ENCODE results near the gene HCN3.
"Not testable (repeated sequence)": the region's sequence is repeated elsewhere in the genome, so short reads cannot be mapped to it uniquely, and the experiment has no call there.

The HCN3 gene

DNA sequence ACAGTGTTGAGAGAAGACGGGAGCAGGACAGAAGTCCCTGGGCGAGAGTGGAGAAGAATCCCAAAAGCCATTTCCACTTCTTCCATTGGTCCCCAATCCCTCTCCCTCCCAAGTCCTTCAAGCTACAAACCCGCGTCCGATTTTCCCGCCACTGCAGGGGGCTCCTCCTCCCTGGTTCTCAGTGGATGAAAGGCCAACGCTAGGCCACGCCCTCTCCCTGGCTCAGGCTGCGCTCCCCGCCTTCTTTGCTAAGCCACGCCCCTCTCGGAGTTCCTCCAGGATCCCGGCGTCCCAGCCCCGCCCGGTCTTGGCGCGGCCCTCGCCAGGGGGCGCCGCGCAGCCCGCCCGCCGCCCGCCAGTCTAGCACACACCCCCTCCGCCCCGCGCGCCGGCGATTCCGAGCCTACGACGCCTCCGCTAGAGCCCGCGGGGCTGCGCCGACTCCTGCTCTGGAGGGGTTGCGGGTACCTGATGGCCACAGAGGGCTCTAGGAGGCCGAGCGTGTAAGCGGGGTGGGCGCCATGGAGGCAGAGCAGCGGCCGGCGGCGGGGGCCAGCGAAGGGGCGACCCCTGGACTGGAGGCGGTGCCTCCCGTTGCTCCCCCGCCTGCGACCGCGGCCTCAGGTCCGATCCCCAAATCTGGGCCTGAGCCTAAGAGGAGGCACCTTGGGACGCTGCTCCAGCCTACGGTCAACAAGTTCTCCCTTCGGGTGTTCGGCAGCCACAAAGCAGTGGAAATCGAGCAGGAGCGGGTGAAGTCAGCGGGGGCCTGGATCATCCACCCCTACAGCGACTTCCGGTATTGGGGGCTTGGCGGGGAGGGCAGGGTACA is at the start of gene HCN3:
Gene HCN3 (plus strand): TSS at position 394 of the 832 bp plus-strand sequence. CDS start 128 bp downstream, at position 522.
- peak; percentile 87 to 89 for DNase-seq (ENCODE audit: low read depth in 2 of 2)

DNA sequence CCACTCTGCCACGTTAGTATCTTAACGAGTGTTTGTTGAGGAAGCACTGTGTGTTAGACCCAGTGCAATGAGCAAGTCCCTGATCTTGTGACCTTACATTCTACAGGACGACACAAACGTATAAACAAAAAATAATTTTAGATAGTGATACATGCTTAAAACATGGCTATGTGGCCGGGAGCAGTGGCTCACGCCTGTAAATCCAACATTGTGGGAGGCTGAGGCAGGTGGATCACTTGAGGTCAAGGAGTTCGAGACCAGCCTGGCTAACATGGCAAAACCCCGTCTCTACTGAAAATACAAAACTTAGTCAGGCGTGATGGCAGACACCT is 49.2 kb upstream of the HCN3 start:
- DNase-seq (ENCODE audit: low read depth in 2 of 2): no peak

DNA sequence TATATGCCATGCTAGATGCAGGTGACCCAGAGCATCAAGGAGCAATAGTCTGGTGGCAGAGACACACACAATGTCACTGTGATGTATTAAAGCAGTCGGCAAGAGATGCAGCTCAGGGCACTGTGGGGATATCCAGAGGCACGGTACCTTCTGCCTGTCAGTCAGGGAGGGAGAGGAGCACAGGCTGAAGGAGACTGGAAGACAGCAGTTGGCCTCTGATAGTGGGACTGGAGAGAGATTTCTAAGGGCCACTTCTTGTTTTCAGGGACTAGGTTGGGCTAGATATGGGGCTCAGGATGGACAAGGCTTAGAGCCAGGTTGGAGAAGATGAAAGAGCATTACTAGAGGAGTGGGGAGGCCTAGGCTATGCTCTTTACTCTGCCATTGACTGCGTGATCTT is 46.0 kb upstream of the HCN3 start:
- not testable (repeated sequence) for DNase-seq (ENCODE audit: low read depth in 2 of 2)

DNA sequence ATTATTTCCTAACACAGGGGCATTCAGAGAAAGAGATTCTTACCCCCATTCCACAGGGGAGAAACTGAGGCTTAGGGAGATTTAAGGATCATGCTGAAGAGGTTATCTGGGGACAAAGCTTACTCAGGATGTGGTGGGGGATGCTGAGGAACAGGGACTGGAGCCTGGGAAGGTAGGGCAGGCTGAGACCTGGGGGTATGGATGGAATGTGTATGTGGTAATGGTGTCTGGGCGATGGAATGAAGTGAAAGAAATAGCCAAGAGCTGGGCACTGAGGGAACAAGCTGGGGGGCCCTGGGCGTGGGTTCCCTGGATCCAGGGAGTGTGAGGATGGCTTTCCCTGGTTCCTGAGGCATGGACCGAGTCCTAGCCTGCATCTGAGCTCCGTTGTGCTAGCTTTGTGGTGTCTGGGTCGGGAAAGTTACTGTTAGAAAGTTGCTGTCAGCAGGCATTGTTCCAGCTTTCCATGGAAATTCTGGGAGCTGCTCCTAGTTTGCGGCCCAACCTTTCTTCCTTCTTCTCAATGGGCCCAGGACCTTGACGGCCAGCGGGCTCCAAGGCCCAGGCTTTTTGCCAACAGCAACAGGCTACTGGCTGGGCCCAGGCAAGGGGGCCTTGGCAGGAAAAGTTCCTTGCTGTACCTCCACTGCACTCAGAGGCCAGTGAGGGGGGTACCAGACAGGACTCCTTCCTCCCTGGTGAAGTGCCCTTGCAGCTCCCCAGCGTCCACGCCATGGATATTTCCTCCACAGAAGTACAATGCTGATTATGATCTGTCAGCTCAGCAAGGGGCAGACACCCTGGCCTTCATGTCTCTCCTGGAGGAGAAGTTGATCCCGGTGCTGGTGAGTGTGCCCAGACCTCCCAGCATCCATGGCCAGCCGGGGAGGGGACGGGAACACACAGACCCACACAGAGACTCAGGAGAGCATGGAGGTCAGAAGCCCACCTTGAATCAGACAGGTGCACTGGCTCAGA is 45.0 kb upstream of the HCN3 start:
- not testable (repeated sequence) for DNase-seq (ENCODE audit: low read depth in 2 of 2)

DNA sequence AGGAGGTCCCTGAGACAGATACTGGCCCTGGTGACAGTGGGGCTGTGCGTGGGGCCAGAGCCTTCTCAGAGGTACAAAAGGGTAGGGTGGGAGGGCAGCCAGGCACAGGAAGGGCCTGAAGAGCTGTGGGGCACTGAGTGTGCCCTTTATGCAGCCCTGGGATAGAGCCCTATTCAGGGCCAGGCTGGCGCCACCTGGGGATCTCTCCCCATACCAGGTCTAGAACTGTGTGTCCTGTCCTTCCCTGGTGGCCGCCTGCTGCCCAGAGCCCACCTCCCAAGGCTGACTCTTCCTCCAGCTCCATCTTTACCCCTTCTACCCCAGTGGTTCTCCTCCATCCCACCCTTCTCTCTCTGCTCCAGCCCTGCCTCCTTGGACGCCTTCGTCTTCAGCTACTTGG is 43.8 kb upstream of the HCN3 start:
- not testable (repeated sequence) for DNase-seq (ENCODE audit: low read depth in 2 of 2)

DNA sequence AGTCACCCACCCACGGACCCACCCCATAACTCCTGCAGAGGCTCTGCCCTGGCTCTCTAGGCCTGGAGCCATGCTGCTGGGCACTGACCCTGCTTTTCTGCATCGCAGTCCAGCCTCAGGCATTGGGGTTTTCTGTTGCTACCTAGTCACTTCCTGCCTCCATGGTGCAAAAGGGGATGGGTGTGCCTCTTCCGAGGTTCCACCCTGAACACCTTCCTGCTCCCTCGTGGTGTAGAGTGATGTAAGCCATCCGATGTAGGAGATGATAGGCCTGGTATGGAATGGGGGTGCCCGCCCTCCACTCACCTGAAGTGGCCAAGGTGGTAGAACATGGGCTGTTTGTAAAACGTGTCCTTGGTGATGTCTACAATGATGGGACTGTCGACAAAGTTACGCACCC is 41.9 kb upstream of the HCN3 start:
- not testable (repeated sequence) for DNase-seq (ENCODE audit: low read depth in 2 of 2)

DNA sequence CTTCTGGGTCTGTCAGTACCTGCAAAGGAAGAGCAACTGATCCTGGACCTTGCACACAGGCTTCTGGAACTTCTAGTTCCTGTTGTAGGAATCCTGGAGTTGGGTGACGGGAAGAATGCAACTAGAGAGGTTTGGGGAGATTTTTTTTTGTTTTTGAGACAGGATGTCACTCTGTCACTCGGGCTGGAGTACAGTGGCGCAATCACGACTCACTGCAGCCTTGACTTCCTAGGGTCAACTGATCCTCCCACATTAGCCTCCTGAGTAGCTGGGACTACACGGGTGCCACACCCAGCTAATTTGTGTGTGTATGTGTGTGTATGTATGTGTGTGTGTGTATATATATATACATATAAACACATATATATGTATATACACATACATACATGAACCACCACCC is 40.8 kb upstream of the HCN3 start:
- no peak for DNase-seq (ENCODE audit: low read depth in 2 of 2)

DNA sequence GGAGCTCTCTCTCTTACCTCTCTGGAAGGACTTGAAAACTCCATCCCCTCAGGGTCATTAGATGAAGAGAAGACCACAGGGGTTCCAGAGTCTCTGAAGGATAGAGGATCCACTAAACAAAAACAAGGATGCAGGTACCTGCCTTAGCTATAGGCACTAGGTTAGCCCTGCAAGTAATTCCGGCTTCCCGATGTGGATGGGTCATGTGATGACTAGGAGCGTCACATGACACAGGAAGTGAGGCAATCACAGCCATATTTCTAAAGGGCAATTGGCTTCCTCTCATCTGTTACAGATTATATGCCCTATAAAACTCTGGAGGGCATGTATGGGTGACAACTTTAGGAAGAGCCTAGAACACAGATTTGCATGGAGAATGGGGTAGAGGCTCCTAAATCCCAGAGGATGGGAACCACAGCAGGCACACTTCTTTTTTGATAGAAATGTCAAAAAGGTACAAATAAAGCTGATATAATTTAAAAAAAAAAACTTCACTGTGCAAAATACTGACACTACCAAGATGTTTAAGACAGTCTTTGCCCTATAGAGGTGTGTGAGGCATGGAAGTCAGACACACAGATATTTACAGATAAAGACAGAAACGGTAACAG is 36.1 kb upstream of the HCN3 start:
- DNase-seq (ENCODE audit: low read depth in 2 of 2): peak; percentile 76 to 77

DNA sequence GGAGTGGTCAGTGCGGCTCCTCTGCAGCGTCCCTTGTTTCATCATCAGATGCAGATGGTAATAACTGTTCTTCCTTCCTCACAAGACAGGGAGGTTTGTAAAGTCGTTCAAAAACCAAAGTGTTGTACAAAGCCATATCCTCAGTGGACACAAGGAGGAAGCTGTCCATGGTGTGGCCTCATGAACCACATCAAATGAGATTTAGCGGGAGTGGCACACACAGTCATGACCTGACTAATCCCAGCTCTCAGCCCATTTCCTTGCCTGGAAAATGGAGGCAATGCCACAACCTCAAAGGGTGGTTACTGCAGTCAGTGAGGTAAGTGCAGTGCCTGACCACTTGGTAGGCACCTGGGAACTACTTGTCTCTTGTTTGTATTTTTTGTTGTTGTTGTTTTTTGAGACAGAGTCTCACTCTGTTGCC is 35.4 kb upstream of the HCN3 start:
- DNase-seq (ENCODE audit: low read depth in 2 of 2): no peak

DNA sequence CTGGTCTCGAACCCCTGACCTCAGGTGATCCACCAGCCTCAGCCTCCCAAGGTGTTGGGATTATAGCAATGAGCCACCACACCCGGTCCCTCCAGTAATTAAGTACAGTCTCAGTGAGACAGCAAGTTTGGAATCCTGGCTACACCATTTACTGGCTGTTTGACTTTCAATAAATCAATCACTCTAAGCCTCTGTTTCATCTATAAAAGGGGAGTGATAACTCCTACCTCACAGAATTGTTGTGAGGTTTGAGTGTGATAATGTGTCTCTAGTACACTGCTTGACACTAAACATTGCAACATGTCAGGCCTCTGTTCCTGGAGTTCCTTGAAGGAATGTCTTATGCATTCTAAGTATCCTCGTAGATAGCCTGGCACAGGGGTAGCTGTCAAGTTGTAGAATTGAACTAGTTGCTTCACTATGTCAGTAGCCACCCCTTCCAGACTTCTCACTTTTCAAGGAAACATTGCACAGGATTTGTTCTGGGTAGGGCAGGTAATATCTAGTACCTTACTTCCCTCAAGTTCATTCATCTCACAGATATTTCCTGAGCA is 34.4 kb upstream of the HCN3 start:
- DNase-seq (ENCODE audit: low read depth in 2 of 2): no peak

DNA sequence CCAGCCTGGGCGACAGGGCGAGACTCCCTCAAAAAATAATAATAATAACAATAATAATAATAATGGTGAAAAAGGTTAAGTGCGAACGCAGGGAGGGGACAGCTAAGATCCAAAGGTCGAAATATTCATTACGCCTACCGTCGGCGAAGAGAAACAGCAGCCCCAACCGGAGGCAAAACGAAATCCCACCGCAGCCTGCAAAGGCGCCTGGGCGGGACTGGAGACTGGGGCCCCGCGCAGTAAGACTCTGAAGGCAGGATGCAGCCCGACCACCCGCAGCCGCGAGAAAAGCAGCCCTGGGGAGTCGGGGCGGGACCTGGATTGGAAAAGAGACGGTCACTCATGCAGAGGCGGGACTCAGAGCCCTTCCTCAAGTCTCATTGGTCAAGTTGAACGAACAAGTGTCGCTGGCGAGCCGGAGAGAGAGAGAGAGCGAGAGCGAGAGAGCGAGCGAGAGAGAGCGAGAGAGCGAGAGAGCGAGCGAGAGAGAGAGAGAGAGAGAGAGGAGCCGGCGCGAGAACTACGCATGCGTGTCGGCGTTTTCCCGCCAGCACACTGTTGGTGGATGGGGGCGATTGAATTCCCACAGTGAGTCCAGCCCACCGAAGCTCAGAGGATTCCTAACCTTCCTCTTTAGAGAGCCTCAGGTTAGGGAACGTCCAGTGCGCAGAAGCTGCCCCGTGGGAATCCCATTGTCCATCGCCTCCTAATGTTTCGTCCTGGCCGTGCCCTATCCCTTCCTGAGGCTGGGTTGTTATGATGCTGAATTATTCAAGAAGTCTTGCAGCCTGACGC is 32.7 kb upstream of the HCN3 start:
- peak; percentile 100 for DNase-seq (ENCODE audit: low read depth in 2 of 2)

DNA sequence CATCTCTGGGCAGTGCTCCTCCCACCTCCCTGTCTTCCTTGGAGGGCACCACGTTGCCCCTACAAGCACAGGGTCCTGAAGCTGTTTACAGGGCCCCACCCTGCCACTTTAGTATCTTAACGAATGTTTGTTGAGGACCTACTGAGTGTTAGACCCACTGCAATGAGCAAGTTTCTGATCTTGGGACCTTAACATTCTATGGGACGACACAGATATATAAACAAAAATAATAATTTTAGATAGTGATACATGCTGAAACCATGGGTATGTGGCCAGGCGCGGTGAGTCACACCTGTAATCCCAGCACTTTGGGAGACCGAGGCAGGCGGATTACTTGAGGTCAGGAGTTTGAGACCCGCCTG is 32.1 kb upstream of the HCN3 start:
- DNase-seq (ENCODE audit: low read depth in 2 of 2): no peak

DNA sequence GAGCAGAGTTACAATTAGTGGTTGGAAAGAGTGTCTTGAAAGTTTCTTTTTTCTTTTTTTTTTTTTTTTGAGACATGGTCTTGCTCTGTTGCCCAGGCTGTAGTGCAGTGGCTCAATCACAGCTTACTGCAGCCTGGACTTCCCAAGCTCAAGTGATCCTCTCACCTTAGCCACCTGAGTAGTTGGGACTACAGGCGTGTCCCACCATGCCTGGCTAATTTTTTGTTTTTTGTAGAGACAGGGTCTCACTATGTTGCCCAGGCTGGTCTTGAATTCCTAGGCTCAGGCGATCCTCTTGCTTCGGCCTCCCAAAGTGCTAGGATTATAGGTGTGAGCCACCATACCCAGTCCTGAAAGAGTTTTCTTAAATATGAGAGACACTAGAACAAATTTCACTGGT is 30.5 kb upstream of the HCN3 start:
- not testable (repeated sequence) for DNase-seq (ENCODE audit: low read depth in 2 of 2)

DNA sequence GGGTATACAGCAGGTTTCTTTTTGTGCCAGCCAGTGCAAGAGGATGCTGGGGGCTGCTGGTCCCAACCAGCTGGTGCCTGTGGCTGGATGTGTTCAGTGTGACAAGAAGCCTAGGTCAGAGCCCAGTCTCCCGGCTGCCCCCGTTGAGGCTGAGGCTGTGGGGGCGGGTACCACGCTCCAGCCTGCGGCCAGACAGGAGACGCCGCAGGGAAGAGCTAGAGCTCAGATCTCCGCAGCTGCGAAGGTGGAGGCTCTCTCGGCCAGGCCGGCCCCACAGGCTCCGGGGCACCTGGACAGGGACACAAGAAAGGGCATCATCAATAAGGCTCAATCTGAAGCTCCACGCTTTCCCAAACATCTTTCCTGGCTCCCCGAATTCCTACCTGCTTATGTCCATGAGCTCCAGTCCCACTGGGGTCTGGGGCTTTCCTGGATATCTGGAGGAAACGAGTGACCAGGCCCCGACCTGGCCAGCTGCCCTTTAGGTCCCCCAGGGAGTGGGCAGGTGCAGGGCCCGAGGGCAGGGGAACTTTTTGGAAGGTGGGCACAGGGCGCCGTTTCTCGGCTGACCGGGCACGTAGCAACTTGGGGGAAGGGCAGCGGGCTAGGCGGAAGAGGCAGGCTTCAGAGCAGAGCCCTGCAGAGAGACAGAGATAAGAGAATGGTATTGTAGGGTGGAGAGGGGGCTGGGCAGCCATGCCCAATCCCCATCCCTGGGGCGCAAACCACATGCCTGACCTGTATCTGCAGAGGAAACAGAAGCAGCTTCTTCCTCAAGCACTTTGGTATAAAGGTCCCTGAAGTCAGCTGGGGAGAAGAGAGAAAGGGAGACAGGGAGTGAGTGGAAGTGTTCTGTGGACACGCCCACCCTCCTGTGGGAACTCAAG is 29.4 kb upstream of the HCN3 start:
- no peak for DNase-seq (ENCODE audit: low read depth in 2 of 2)

DNA sequence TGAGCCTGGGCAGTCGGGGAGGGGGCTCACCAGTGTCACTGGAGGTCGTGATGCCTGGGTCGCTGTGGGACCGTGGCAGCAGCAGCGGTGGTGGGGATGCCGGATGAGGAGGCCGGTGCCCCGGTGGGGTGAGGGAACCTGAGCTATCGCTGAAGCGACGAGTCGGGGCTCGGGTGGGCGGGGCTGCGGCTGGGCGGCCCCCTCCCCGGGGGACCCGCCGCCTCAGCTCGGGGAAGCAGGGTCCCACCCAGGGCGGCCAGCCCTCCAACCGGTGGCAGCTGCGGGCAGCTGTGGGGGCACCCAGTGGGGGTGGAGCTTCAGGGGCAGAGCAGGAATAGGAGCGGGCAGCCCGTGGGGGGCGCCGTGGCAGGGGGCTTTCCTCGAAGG is 27.0 kb upstream of the HCN3 start:
- DNase-seq (ENCODE audit: low read depth in 2 of 2): no peak

DNA sequence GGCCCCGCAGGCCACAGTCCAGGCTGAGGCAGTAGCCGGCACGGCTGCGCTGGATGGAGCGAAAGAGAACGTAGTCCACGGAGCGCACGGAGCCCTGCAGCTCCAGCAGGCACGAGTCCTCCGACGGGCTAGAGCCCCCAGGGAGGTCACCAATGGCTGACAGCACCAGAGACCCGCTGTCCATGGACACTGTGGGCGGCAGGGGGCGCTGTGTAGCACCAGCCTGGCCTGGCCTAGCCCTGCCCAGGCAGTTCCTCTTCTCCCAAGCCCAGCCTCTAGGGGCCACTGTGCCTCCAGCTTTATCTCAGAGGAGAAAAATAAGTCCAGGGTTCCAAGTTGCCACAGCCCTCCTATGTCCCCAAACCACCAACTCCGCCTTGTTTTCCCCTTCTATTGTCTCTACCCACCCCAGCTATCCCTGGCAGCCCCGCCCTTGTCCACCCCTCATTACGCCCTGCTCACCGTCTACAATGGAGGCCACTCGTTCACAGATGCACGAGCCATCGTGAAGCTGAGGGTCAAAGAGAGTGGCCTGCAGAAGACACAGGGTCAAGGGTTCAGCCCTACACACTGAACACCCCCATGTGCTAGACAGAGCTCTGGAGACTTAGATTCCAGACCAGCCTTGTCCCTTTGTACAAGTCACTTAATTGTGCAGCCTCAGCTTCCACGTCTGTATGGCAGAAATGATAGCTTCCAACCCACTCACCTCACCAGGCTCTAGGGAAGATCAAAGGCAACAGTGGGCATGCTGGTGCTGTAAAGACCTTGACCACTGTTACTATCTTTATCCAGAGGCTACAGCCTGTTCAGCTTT is 26.4 kb upstream of the HCN3 start:
- DNase-seq (ENCODE audit: low read depth in 2 of 2): peak; percentile 77 to 78

DNA sequence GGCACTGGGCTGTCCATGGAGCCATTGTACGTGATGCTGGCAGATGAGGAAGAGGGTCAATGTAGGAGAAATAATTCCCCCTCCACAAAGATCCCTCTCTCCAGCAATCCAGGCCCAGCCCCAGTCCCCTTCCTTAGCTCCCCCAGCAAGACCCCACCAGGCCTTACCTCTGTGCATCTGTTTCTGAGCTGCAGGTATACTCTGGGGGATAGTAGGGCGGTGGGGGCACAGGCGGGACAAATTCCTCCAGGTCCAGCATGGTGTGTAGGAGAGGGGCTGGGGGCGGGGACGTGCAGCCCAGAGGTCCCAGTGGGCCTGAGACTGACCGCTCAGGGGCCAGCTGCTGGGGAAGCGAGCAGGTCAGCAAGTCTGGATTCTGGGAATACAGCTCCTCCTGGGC is 25.7 kb upstream of the HCN3 start:
- DNase-seq (ENCODE audit: low read depth in 2 of 2): no peak

DNA sequence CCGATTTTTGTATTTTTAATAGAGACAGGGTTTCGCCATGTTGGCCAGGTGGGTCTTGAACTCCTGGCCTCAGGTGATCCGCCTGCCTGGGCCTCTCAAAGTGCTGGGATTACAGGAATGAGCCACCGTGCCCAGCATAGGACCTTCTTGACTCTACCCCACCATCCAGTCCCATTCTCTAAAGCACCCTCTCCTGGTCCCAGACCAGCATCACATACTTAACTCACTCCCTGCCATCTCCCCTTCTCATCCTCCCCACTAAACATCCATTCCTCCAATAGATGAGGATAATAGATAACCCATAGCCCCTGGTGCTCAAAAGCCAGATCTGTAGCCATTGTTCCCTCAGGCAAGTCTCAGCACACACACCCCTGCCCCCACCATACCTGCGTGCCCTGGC is 24.1 kb upstream of the HCN3 start:
- no peak for DNase-seq (ENCODE audit: low read depth in 2 of 2)

DNA sequence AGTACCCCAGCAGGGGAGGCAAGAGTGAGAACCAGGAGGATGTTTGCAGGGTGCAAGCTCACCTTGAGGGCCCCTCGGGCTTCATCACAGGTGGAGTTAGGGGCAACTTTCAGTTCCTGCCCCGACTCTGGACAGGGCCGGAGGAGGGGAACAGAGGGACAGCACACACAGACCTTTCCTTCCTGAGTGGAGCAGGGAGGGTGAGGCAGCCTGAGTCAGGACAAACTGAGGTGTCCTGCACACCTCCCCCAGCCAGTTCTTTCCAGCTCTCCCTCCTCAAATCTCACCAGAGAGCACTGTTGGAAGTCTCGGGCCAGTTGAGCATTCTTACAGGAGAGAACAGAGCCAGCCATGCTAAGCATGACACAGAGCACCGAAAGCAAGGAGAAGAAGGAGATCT is 23.5 kb upstream of the HCN3 start:
- no peak for DNase-seq (ENCODE audit: low read depth in 2 of 2)
